IMR-90 (cell line): Measurements from ENCODE around the gene ZNF146. TPM values are rescaled to one million over a fixed set of nuclear protein-coding genes. Genes with fewer than 3 reads are reported as not detected.

Experiments
- ATAC-seq: fragments of 200-7000 bp; cut with Tn5 transposase; 2 replicates; pipeline ENCODE4 v1.9.1; 2020; ENCODE audit warnings: low read depth, mild to moderate bottlenecking, moderate library complexity
- BruUV-seq: library from RNA; stranded (reverse); fragments of 400-500 nt; replicated peaks from 2 replicates; lab custom pipeline; 2021; lab: Mats Ljungman, UMichigan
- CTCF ChIA-PET: fragments of 300-600 bp; formaldehyde crosslinking; extraction: SDS; loops from one replicate; lab custom pipeline; 2021; ENCODE audit warnings: antibody characterized with exemption; lab: Yijun Ruan, JAX
- POLR2A ChIA-PET: fragments of 300-600 bp; sonication (Branson Sonifier 250); formaldehyde crosslinking; loops from one replicate; lab custom pipeline; 2022; ENCODE audit warnings: antibody characterized with exemption; ENCODE audit not compliant: unreplicated experiment; lab: Charles Lee
- DNase-seq: peaks from one replicate; pipeline ENCODE4 v3.0.0; 2013
- H2AFZ ChIP-seq: replicated peaks from 2 replicates; pipeline ENCODE3; 2013; ENCODE audit warnings: low read length, mild to moderate bottlenecking; ENCODE audit not compliant: poor library complexity
- H2AK5ac ChIP-seq: 2 replicates; pipeline ENCODE4 v1.6.1; 2013; ENCODE audit warnings: low read depth, low read length, inconsistent platforms
- H2AK9ac ChIP-seq: replicated peaks from 2 replicates; pipeline ENCODE3; 2013; ENCODE audit warnings: mild to moderate bottlenecking, low read depth, low read length, moderate library complexity; ENCODE audit not compliant: poor library complexity
- H2BK120ac ChIP-seq: 2 replicates; pipeline ENCODE4 v1.6.1; 2013; ENCODE audit warnings: low read depth, low read length, inconsistent platforms
- H2BK15ac ChIP-seq: 3 replicates; pipeline ENCODE4 v1.6.1; 2013; ENCODE audit warnings: low read depth, low read length, inconsistent platforms
- H2BK20ac ChIP-seq: 2 replicates; pipeline ENCODE4 v1.6.1; 2013; ENCODE audit warnings: low read depth, mild to moderate bottlenecking, inconsistent platforms, low read length, moderate library complexity
- H2BK5ac ChIP-seq: 2 replicates; pipeline ENCODE4 v1.6.1; 2013; ENCODE audit warnings: mild to moderate bottlenecking, low read depth, low read length, inconsistent platforms; ENCODE audit not compliant: poor library complexity, severe bottlenecking
- H3K14ac ChIP-seq: replicated peaks from 2 replicates; pipeline ENCODE4 v1.6.1; 2013; ENCODE audit warnings: low read depth, low read length, inconsistent platforms
- H3K18ac ChIP-seq: 2 replicates; pipeline ENCODE4 v1.6.1; 2013; ENCODE audit warnings: low read depth, low read length, control low read depth
- H3K23ac ChIP-seq: 2 replicates; pipeline ENCODE4 v1.6.1; 2013; ENCODE audit warnings: low read depth, low read length, inconsistent platforms
- H3K27ac ChIP-seq: 2 replicates; pipeline ENCODE4 v1.5.1; 2013; ENCODE audit warnings: mild to moderate bottlenecking, control low read depth, low read length; ENCODE audit not compliant: insufficient read depth
- H3K27me3 ChIP-seq: 2 replicates; pipeline ENCODE4 v1.6.1; 2013; ENCODE audit warnings: low read length; ENCODE audit not compliant: control insufficient read depth, insufficient read depth
- H3K36me3 ChIP-seq: 2 replicates; pipeline ENCODE4 v1.6.1; 2013; ENCODE audit warnings: low read length, mixed read lengths; ENCODE audit not compliant: control insufficient read depth, insufficient read depth
- H3K4ac ChIP-seq: 2 replicates; pipeline ENCODE4 v1.6.1; 2013; ENCODE audit warnings: low read depth, low read length, inconsistent platforms
- H3K4me1 ChIP-seq: 2 replicates; pipeline ENCODE4 v1.6.1; 2013; ENCODE audit warnings: low read length, mixed read lengths; ENCODE audit not compliant: control insufficient read depth, insufficient read depth
- H3K4me2 ChIP-seq: 2 replicates; pipeline ENCODE4 v1.6.1; 2013; ENCODE audit warnings: low read depth, mild to moderate bottlenecking, control low read depth, low read length, moderate library complexity
- H3K4me3 ChIP-seq: 2 replicates; pipeline ENCODE4 v1.5.1; 2013; ENCODE audit warnings: low read depth, mild to moderate bottlenecking, control low read depth, low read length, moderate library complexity; ENCODE audit not compliant: insufficient read depth
- H3K56ac ChIP-seq: 2 replicates; pipeline ENCODE4 v1.6.1; 2013; ENCODE audit warnings: low read length, inconsistent platforms; ENCODE audit not compliant: insufficient read depth; ENCODE audit errors: extremely low read depth
- H3K79me1 ChIP-seq, 2 experiments: 2 replicates each; pipeline ENCODE4 v1.6.1; 2013; ENCODE audit warnings: low read length in 2 of 2, inconsistent platforms in 1 of 2, low read depth in 1 of 2
- H3K9ac ChIP-seq: 2 replicates; pipeline ENCODE4 v1.6.1; 2013; ENCODE audit warnings: low read depth, low read length, control low read depth
- H3K9me1 ChIP-seq: 2 replicates; pipeline ENCODE4 v1.6.1; 2013; ENCODE audit warnings: low read length, inconsistent platforms; ENCODE audit not compliant: insufficient read depth
- H3K9me3 ChIP-seq: 2 replicates; pipeline ENCODE4 v1.6.1; 2013; ENCODE audit warnings: low read length; ENCODE audit not compliant: control insufficient read depth, insufficient read depth
- H4K20me1 ChIP-seq: 2 replicates; pipeline ENCODE4 v1.6.1; 2013; ENCODE audit warnings: low read length, inconsistent platforms; ENCODE audit not compliant: insufficient read depth
- H4K5ac ChIP-seq: 2 replicates; pipeline ENCODE4 v1.6.1; 2013; ENCODE audit warnings: mild to moderate bottlenecking, low read depth, low read length, control low read depth
- H4K8ac ChIP-seq, 2 experiments: 2 replicates each; pipeline ENCODE4 v1.6.1; 2013; ENCODE audit warnings: low read depth in 2 of 2, low read length in 2 of 2, control low read depth in 1 of 2, inconsistent platforms in 1 of 2
- H4K91ac ChIP-seq: 2 replicates; pipeline ENCODE4 v1.6.1; 2013; ENCODE audit warnings: low read depth, low read length, inconsistent platforms; ENCODE audit not compliant: insufficient read depth
- BHLHE40 ChIP-seq: fragments of 150-350 bp; IDR thresholded peaks from 2 replicates; pipeline ENCODE4 v1.6.1; 2016; ENCODE audit warnings: mild to moderate bottlenecking, low read depth, low read length
- CEBPB ChIP-seq: IDR thresholded peaks from 2 replicates; pipeline ENCODE4 v1.6.1; 2012; ENCODE audit warnings: low read depth, low read length, improper control_type of control experiment
- CHD1 ChIP-seq: IDR thresholded peaks from 2 replicates; pipeline ENCODE4 v1.6.1; 2012; ENCODE audit warnings: low read depth, low read length, improper control_type of control experiment
- CTCF ChIP-seq: conservative IDR thresholded peaks from 2 replicates; pipeline ENCODE4 v1.5.1; 2012; ENCODE audit warnings: mild to moderate bottlenecking, low read depth, low read length, improper control_type of control experiment
- ELK1 ChIP-seq: fragments of 150-350 bp; IDR thresholded peaks from 2 replicates; pipeline ENCODE4 v1.6.1; 2016; ENCODE audit warnings: low read depth, mild to moderate bottlenecking, low read length, moderate library complexity, borderline replicate concordance
- FOS ChIP-seq: fragments of 150-350 bp; IDR thresholded peaks from 2 replicates; pipeline ENCODE4 v1.6.1; 2016; ENCODE audit warnings: low read depth, low read length
- MAFK ChIP-seq: IDR thresholded peaks from 2 replicates; pipeline ENCODE4 v1.6.1; 2012; ENCODE audit warnings: low read depth, low read length, improper control_type of control experiment
- MAZ ChIP-seq: IDR thresholded peaks from 2 replicates; pipeline ENCODE4 v1.6.1; 2012; ENCODE audit warnings: low read depth, mild to moderate bottlenecking, low read length, improper control_type of control experiment, moderate library complexity, borderline replicate concordance
- MXI1 ChIP-seq: IDR thresholded peaks from 2 replicates; pipeline ENCODE4 v1.6.1; 2012; ENCODE audit warnings: low read depth, mild to moderate bottlenecking, low read length, moderate library complexity, borderline replicate concordance
- NFE2L2 ChIP-seq: fragments of 150-350 bp; IDR thresholded peaks from 2 replicates; pipeline ENCODE4 v1.6.1; 2016; ENCODE audit warnings: low read depth, mild to moderate bottlenecking, low read length
- POLR2A ChIP-seq: IDR thresholded peaks from 2 replicates; pipeline ENCODE4 v1.6.1; 2012; ENCODE audit warnings: mild to moderate bottlenecking, low read depth, low read length
- RAD21 ChIP-seq: IDR thresholded peaks from 2 replicates; pipeline ENCODE4 v1.6.1; 2012; ENCODE audit warnings: low read length, improper control_type of control experiment
- RCOR1 ChIP-seq: IDR thresholded peaks from 2 replicates; pipeline ENCODE4 v1.6.1; 2012; ENCODE audit warnings: mild to moderate bottlenecking, low read length, improper control_type of control experiment; ENCODE audit not compliant: insufficient replicate concordance
- RFX5 ChIP-seq: IDR thresholded peaks from 2 replicates; pipeline ENCODE4 v1.8.0; 2012; ENCODE audit warnings: low read depth, mild to moderate bottlenecking, low read length, moderate library complexity
- SMC3 ChIP-seq: fragments of 150-350 bp; IDR thresholded peaks from 2 replicates; pipeline ENCODE4 v1.6.1; 2016; ENCODE audit warnings: low read depth, mild to moderate bottlenecking, antibody characterized with exemption, low read length, moderate library complexity
- USF2 ChIP-seq: fragments of 150-350 bp; IDR thresholded peaks from 2 replicates; pipeline ENCODE4 v1.6.1; 2017; ENCODE audit warnings: mild to moderate bottlenecking, antibody characterized with exemption, low read length, low read depth
- WGBS, 2 experiments: methylation state at CpG; one replicate each; pipeline versions ENCODE4 v1.1.5 to v1.1.7; 2013; ENCODE audit warnings: missing lambda C conversion rate in 2 of 2; ENCODE audit not compliant: insufficient read length in 1 of 2; ENCODE audit errors: extremely low coverage in 2 of 2; 5-methylcytosine and 5-hydroxymethylcytosine counted together
- dilution Hi-C: fragments of 300-500 bp; cut with HindIII; formaldehyde crosslinking; loops from one replicate; pipeline ENCODE4 v1.14.3; 2018; ENCODE audit warnings: low sequenced_read_pairs; ENCODE audit not compliant: unreplicated experiment
- in situ Hi-C: fragments of 300-500 bp; cut with MboI; formaldehyde crosslinking; loops from 3 replicates; pipeline ENCODE4 v1.14.3; 2019; ENCODE audit warnings: low sequenced_read_pairs, inconsistent platforms, mixed read lengths
- intact Hi-C: fragments of 100-400 bp; cut with micrococcal nuclease; formaldehyde crosslinking; loops from 2 replicates; pipeline ENCODE4 v1.10.0; 2022
- polyA plus RNA-seq, 3 experiments: library from polyadenylated mRNA; depleted of rRNA; stranded (reverse); fragments of >200 nt; gene quantifications; 2 replicates each; pipeline ENCODE4 v1.2.3, GENCODE V29; 2012; ENCODE audit warnings: low replicate concordance in 1 of 3
- total RNA-seq: library from RNA; depleted of rRNA; stranded (reverse); fragments of >200 nt; gene quantifications from 2 replicates; pipeline ENCODE4 v1.2.3, GENCODE V29; 2012

The ZNF146 gene
- total and polyA plus RNA-seq, 2 of the 4 experiments (the other 2 are of a cell fraction) = 61.6 to 106 TPM

GRCh38 chr19:36212895-36213294 lies 2.0 kb upstream of the ZNF146 start:
- no peak for ATAC-seq
- BruUV-seq = no TSS peak
- H3K4me3 ChIP-seq = no peak overlapping the region
- H3K4me2 ChIP-seq = no peak overlapping the region
- in situ Hi-C loops (loop anchor here (25.0 kb wide), 1 partner anchor 999 kb away; the partner anchor contains the start of genes ZNF383 and ZNF585B), intact Hi-C loops (loop anchor here (5.0 kb wide), 1 partner anchor 274 kb away; the partner anchor contains the start of gene ZNF566), dilution Hi-C loops (no loop called here)
- H3K56ac ChIP-seq = no peak overlapping the region
- H2BK15ac ChIP-seq = no peak overlapping the region
- no peaks in the 10 kb centered on the region for H3K27me3 ChIP-seq
- peaks cover 2% of the 10 kb centered on the region for H3K4me1 ChIP-seq
- H4K8ac ChIP-seq = no peak overlapping the region
- POLR2A ChIA-PET = no interaction called here
- no peak overlapping the region for H3K18ac ChIP-seq
- no peaks in the 10 kb centered on the region for H3K36me3 ChIP-seq
- H3K4ac ChIP-seq = no peak overlapping the region
- no peak overlapping the region for H3K23ac ChIP-seq
- no peak overlapping the region for H3K9ac ChIP-seq
- 100% methylated on average over 1 of the region's 2 CpGs; no CpG with 5 or more reads in 1 of the 2 experiments for WGBS, 2 experiments
- DNase-seq = no peak
- no peak overlapping the region for H2AK9ac ChIP-seq
- TF ChIP-seq BHLHE40 (no peak), RFX5 (no peak), MAZ (no peak), NFE2L2 (no peak), CTCF (no peak), CHD1 (no peak), POLR2A (no peak), RAD21 (no peak), USF2 (no peak), MAFK (no peak), ELK1 (no peak), RCOR1 (no peak), FOS (no peak), MXI1 (no peak), CEBPB (no peak), SMC3 (no peak)
- no peak overlapping the region for H2BK20ac ChIP-seq
- peaks cover 7% of the 10 kb centered on the region; the same call in 1 of the 2 replicates for H4K20me1 ChIP-seq
- peaks cover 5% of the 10 kb centered on the region for H3K9me1 ChIP-seq
- H2BK5ac ChIP-seq = no peak overlapping the region
- no peak overlapping the region for H3K14ac ChIP-seq
- no peak overlapping the region for H4K91ac ChIP-seq
- H2BK120ac ChIP-seq = no peak overlapping the region
- H3K27ac ChIP-seq = no peak overlapping the region
- CTCF ChIA-PET = no interaction called here
- no peak overlapping the region for H2AK5ac ChIP-seq
- no peaks in the 10 kb centered on the region for H3K9me3 ChIP-seq
- H4K5ac ChIP-seq = no peak overlapping the region
- H2AFZ ChIP-seq = no peak overlapping the region
- peaks cover 10 to 35% of the 10 kb centered on the region in 2 experiments for H3K79me1 ChIP-seq
